HepG2 (cell line): ENCODE measurements around the gene ZDHHC6. TPM values are rescaled to one million over a fixed set of nuclear protein-coding genes. Genes with fewer than 3 reads are reported as not detected.

Experiments used
- CREB1 ChIP-seq, 2 experiments: fragments of 450-650 bp in 1 of 2; IDR thresholded peaks; 2 replicates each; pipeline ENCODE4 v1.6.1; 2016 to 2017; ENCODE audit warnings: control low read depth in 1 of 2, mild to moderate bottlenecking in 1 of 2, missing compliant biosample characterization in 1 of 2, missing genetic modification characterization in 1 of 2
- ELF4 ChIP-seq: sonication (generic); formaldehyde crosslinking; IDR thresholded peaks from 2 replicates; pipeline ENCODE4 v1.5.0; 2020; ENCODE audit warnings: missing genetic modification reagents, mild to moderate bottlenecking, moderate library complexity, borderline replicate concordance
- GABPA ChIP-seq, 2 experiments: IDR thresholded peaks; 2 replicates each; pipeline ENCODE4 v1.6.1; 2011 to 2016; ENCODE audit warnings: low read depth in 2 of 2, low read length in 1 of 2, missing biosample characterization in 1 of 2, missing genetic modification characterization in 1 of 2
- GATAD1 ChIP-seq: IDR thresholded peaks from 2 replicates; pipeline ENCODE4 v1.6.1; 2016; ENCODE audit warnings: missing genetic modification reagents, missing compliant biosample characterization
- IKZF1 ChIP-seq: fragments of 450-650 bp; IDR thresholded peaks from 2 replicates; pipeline ENCODE4 v1.7.1; 2016
- MAF1 ChIP-seq: sonication (generic); formaldehyde crosslinking; IDR thresholded peaks from 2 replicates; pipeline ENCODE4 v1.5.0; 2020; ENCODE audit warnings: missing genetic modification reagents, borderline replicate concordance
- MED1 ChIP-seq: sonication (generic); formaldehyde crosslinking; IDR thresholded peaks from 2 replicates; pipeline ENCODE4 v1.4.0; 2020; ENCODE audit warnings: missing genetic modification reagents
- MED8 ChIP-seq: sonication (generic); formaldehyde crosslinking; IDR thresholded peaks from 2 replicates; pipeline ENCODE4 v1.8.1; 2023; ENCODE audit warnings: mild to moderate bottlenecking, missing genetic modification reagents; ENCODE audit not compliant: insufficient replicate concordance
- MXD4 ChIP-seq: IDR thresholded peaks from 2 replicates; pipeline ENCODE4 v1.6.1; 2016; ENCODE audit warnings: mild to moderate bottlenecking, missing biosample characterization, missing genetic modification reagents
- MYC ChIP-seq: sonication (generic); formaldehyde crosslinking; IDR thresholded peaks from 2 replicates; pipeline ENCODE4 v1.9.0; 2021; ENCODE audit warnings: missing genetic modification reagents, borderline replicate concordance
- NCOA5 ChIP-seq: sonication (generic); formaldehyde crosslinking; IDR thresholded peaks from 2 replicates; pipeline ENCODE4 v1.4.0; 2020; ENCODE audit warnings: missing genetic modification reagents
- NFKBIZ ChIP-seq: IDR thresholded peaks from 2 replicates; pipeline ENCODE4 v1.6.1; 2018; ENCODE audit warnings: missing genetic modification reagents, missing compliant biosample characterization
- REPIN1 ChIP-seq: sonication (generic); formaldehyde crosslinking; IDR thresholded peaks from 2 replicates; pipeline ENCODE4 v1.8.0; 2022; ENCODE audit warnings: missing genetic modification reagents, low read depth, mild to moderate bottlenecking, borderline replicate concordance
- STAT5B ChIP-seq: sonication (generic); formaldehyde crosslinking; IDR thresholded peaks from 2 replicates; pipeline ENCODE4 v1.4.0; 2020; ENCODE audit warnings: missing genetic modification reagents
- TCF7 ChIP-seq: sonication (generic); IDR thresholded peaks from 2 replicates; pipeline ENCODE4 v1.6.1; 2016; ENCODE audit warnings: antibody characterized with exemption, low read depth
- ZMYM4 ChIP-seq: sonication (generic); formaldehyde crosslinking; IDR thresholded peaks from 2 replicates; pipeline ENCODE4 v1.8.1; 2023; ENCODE audit warnings: mild to moderate bottlenecking, missing genetic modification reagents
- ZNF24 ChIP-seq: fragments of 450-650 bp; IDR thresholded peaks from 2 replicates; pipeline ENCODE4 v1.6.1; 2017; ENCODE audit warnings: antibody characterized with exemption, mild to moderate bottlenecking
- ZNF446 ChIP-seq: sonication (generic); formaldehyde crosslinking; IDR thresholded peaks from 2 replicates; pipeline ENCODE4 v1.5.0; 2020; ENCODE audit warnings: mild to moderate bottlenecking, missing genetic modification reagents
- ZNF510 ChIP-seq: sonication (generic); formaldehyde crosslinking; IDR thresholded peaks from 2 replicates; pipeline ENCODE4 v1.4.0; 2020; ENCODE audit warnings: low read depth, mild to moderate bottlenecking, missing genetic modification reagents
- ZNF674 ChIP-seq: sonication (generic); formaldehyde crosslinking; IDR thresholded peaks from 2 replicates; pipeline ENCODE4 v1.5.0; 2020; ENCODE audit warnings: low read depth, mild to moderate bottlenecking, missing genetic modification reagents
- ZNF709 ChIP-seq: sonication (generic); formaldehyde crosslinking; IDR thresholded peaks from 2 replicates; pipeline ENCODE4 v1.5.0; 2020; ENCODE audit warnings: mild to moderate bottlenecking, missing genetic modification reagents
- ZSCAN25 ChIP-seq: sonication (generic); formaldehyde crosslinking; IDR thresholded peaks from 2 replicates; pipeline ENCODE4 v1.8.0; 2022; ENCODE audit warnings: mild to moderate bottlenecking, missing genetic modification reagents
- ZSCAN31 ChIP-seq: sonication (generic); formaldehyde crosslinking; IDR thresholded peaks from 2 replicates; pipeline ENCODE4 v1.5.0; 2020; ENCODE audit warnings: low read depth, mild to moderate bottlenecking, missing genetic modification reagents
- polyA plus RNA-seq, 8 experiments: library from polyadenylated mRNA; depleted of rRNA in 3 of 8; stranded (reverse) in 7 of 8; unstranded in 1 of 8; fragments of >200 nt; fragmentation: Illumina TruSeq in 4 of 8; extraction: Trizol in 4 of 8; gene quantifications; 2 replicates each; pipeline versions ENCODE4 v1.2.1 to v1.2.3, GENCODE V29; 2011 to 2016; ENCODE audit warnings: low read depth in 4 of 8, missing spikeins in 1 of 8, mixed read lengths in 1 of 8; ENCODE audit not compliant: insufficient read depth in 1 of 8
- total RNA-seq, 5 experiments: library from RNA; depleted of rRNA; stranded (reverse); fragments of >200 nt; fragmentation: Illumina TruSeq; extraction: Trizol; gene quantifications; 2 replicates each; pipeline ENCODE4 v1.2.3, GENCODE V29; 2016; ENCODE audit warnings: low read depth in 1 of 5
- TF ChIP-seq, protein P1 (sequence below): sonication (generic); formaldehyde crosslinking; IDR thresholded peaks from 2 replicates; pipeline ENCODE4 v1.4.0; 2020; ENCODE audit warnings: missing genetic modification reagents, borderline replicate concordance
- TF ChIP-seq, protein P2 (sequence below): sonication (generic); formaldehyde crosslinking; IDR thresholded peaks from 2 replicates; pipeline ENCODE4 v1.4.0; 2020; ENCODE audit warnings: mild to moderate bottlenecking, missing genetic modification reagents
- TF ChIP-seq, protein P3 (sequence below): IDR thresholded peaks from 2 replicates; pipeline ENCODE4 v1.6.1; 2016
- TF ChIP-seq, protein P4 (sequence below): sonication (generic); formaldehyde crosslinking; conservative IDR thresholded peaks from 2 replicates; pipeline ENCODE4 v1.8.1; 2023; ENCODE audit warnings: missing genetic modification reagents

Gene ZDHHC6
- total and polyA plus RNA-seq, 2 of the 13 experiments (the other 11 are each of a cell fraction or from before 2014, with no cell fraction given), result 20.9 to 49.4 TPM

DNA sequence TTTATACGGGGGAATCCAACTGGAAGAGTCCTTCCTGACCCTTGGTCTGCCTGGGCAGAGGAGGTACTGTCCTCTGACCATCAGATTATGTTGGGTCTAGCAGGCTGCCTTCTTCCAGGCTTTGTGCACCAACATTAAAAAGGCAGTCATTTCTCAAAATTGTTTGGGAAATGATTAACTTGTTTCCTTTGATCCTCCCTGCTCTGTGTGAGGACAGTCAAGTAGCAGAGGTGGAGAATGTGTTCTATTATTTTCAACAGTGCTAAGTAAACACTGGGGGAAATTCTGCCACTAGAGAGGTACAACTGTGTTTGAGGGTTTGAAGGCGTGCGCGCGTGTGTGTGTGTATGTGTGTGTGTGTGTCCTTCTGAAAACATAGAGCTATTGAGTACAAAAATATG is 52.2 kb downstream of the ZDHHC6 start (continued):
- peak; percentile 92 for TF ChIP-seq MED1 (CRISPR knock-in tag)
- peak; percentile 84 for TF ChIP-seq ZSCAN25 (CRISPR knock-in tag)
- TF ChIP-seq IKZF1, result no peak
- no peak for TF ChIP-seq ZNF674 (CRISPR knock-in tag)
- TF ChIP-seq ZSCAN31 (CRISPR knock-in tag), result no peak
- TF ChIP-seq GATAD1 (CRISPR knock-in tag), result no peak
- TF ChIP-seq ZNF446 (CRISPR knock-in tag), result no peak
- peak; percentile 45; the same call in 1 of the 2 replicates for TF ChIP-seq NFKBIZ
- peak; percentile 72; the same call in 1 of the 2 replicates for TF ChIP-seq REPIN1 (CRISPR knock-in tag)
- no peak for TF ChIP-seq ZNF24
- TF ChIP-seq MED8 (CRISPR knock-in tag), result no peak
- TF ChIP-seq STAT5B (CRISPR knock-in tag), result no peak
- peak; percentile 85 for TF ChIP-seq ZMYM4
- TF ChIP-seq ZNF510, result no peak
- no peak for TF ChIP-seq CREB1 (IDR thresholded peaks at IDR 0.05)
- peak; percentile 79 for TF ChIP-seq CREB1 (CRISPR knock-in tag; IDR thresholded peaks at IDR 0.05)
- TF ChIP-seq NCOA5, result no peak
- TF ChIP-seq GABPA (IDR thresholded peaks at IDR 0.05; ENCODE audit: low read depth, low read length), result no peak
- TF ChIP-seq GABPA (CRISPR knock-in tag; IDR thresholded peaks at IDR 0.05; ENCODE audit: low read depth), result 0 out of 2 replicates have a peak, but pooled peaks have one; percentile 23
- TF ChIP-seq, protein P1, sequence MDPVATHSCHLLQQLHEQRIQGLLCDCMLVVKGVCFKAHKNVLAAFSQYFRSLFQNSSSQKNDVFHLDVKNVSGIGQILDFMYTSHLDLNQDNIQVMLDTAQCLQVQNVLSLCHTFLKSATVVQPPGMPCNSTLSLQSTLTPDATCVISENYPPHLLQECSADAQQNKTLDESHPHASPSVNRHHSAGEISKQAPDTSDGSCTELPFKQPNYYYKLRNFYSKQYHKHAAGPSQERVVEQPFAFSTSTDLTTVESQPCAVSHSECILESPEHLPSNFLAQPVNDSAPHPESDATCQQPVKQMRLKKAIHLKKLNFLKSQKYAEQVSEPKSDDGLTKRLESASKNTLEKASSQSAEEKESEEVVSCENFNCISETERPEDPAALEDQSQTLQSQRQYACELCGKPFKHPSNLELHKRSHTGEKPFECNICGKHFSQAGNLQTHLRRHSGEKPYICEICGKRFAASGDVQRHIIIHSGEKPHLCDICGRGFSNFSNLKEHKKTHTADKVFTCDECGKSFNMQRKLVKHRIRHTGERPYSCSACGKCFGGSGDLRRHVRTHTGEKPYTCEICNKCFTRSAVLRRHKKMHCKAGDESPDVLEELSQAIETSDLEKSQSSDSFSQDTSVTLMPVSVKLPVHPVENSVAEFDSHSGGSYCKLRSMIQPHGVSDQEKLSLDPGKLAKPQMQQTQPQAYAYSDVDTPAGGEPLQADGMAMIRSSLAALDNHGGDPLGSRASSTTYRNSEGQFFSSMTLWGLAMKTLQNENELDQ (CRISPR knock-in tag), result no peak
- TF ChIP-seq, protein P2, sequence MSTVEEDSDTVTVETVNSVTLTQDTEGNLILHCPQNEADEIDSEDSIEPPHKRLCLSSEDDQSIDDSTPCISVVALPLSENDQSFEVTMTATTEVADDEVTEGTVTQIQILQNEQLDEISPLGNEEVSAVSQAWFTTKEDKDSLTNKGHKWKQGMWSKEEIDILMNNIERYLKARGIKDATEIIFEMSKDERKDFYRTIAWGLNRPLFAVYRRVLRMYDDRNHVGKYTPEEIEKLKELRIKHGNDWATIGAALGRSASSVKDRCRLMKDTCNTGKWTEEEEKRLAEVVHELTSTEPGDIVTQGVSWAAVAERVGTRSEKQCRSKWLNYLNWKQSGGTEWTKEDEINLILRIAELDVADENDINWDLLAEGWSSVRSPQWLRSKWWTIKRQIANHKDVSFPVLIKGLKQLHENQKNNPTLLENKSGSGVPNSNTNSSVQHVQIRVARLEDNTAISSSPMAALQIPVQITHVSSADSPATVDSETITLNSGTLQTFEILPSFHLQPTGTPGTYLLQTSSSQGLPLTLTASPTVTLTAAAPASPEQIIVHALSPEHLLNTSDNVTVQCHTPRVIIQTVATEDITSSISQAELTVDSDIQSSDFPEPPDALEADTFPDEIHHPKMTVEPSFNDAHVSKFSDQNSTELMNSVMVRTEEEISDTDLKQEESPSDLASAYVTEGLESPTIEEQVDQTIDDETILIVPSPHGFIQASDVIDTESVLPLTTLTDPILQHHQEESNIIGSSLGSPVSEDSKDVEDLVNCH (CRISPR knock-in tag), result no peak
- no peak for TF ChIP-seq ELF4
- TF ChIP-seq MAF1 (CRISPR knock-in tag), result no peak
- TF ChIP-seq, protein P3, sequence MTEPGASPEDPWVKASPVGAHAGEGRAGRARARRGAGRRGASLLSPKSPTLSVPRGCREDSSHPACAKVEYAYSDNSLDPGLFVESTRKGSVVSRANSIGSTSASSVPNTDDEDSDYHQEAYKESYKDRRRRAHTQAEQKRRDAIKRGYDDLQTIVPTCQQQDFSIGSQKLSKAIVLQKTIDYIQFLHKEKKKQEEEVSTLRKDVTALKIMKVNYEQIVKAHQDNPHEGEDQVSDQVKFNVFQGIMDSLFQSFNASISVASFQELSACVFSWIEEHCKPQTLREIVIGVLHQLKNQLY, result peak; percentile 86
- TF ChIP-seq MYC (CRISPR knock-in tag), result no peak
- TF ChIP-seq, protein P4, sequence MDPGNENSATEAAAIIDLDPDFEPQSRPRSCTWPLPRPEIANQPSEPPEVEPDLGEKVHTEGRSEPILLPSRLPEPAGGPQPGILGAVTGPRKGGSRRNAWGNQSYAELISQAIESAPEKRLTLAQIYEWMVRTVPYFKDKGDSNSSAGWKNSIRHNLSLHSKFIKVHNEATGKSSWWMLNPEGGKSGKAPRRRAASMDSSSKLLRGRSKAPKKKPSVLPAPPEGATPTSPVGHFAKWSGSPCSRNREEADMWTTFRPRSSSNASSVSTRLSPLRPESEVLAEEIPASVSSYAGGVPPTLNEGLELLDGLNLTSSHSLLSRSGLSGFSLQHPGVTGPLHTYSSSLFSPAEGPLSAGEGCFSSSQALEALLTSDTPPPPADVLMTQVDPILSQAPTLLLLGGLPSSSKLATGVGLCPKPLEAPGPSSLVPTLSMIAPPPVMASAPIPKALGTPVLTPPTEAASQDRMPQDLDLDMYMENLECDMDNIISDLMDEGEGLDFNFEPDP (CRISPR knock-in tag), result no peak
- peak; percentile 98 for TF ChIP-seq TCF7
- no peak for TF ChIP-seq MXD4 (CRISPR knock-in tag)
- TF ChIP-seq ZNF709, result 0 out of 2 replicates have a peak, but pooled peaks have one; percentile 23
